CD4-positive, alpha-beta T cell (primary cell): ENCODE measurements around the gene IL5RA. TPM values are rescaled to one million over a fixed set of nuclear protein-coding genes. Genes with fewer than 3 reads are reported as not detected.

Experiments used
- ATAC-seq: fragments of 200-7000 bp; cut with Tn5 transposase; one replicate; pipeline ENCODE4 v1.10.0; 2022; ENCODE audit warnings: mild to moderate bottlenecking; ENCODE audit not compliant: poor library complexity
- CTCF ChIA-PET: fragments of 350-600 bp; sonication (Branson Sonifier 250); formaldehyde crosslinking; loops from one replicate; lab custom pipeline; 2021; ENCODE audit warnings: antibody characterized with exemption, inconsistent platforms; lab: Charles Lee
- POLR2A ChIA-PET: fragments of 350-600 bp; sonication (Branson Sonifier 250); formaldehyde crosslinking; loops from one replicate; lab custom pipeline; 2021; ENCODE audit warnings: antibody characterized with exemption, inconsistent platforms; lab: Charles Lee
- DNase-seq, 14 experiments: peaks; one replicate each; pipeline ENCODE4 v3.0.0-alpha.2; 2013 to 2020; ENCODE audit warnings: mixed read lengths in 2 of 14
- H3K27ac ChIP-seq, 2 donors: one replicate each; pipeline versions ENCODE4 v1.5.1 to v1.7.0; 2013; ENCODE audit warnings: low read length in 2 of 2, low read depth in 1 of 2, mild to moderate bottlenecking in 1 of 2
- H3K27me3 ChIP-seq, 2 experiments: 1 replicate in 1 of 2; 2 replicates in 1 of 2; pipeline versions ENCODE4 v1.6.1 to v1.7.0; 2013; ENCODE audit warnings: low read length in 2 of 2, control low read depth in 1 of 2, mild to moderate bottlenecking in 1 of 2, moderate library complexity in 1 of 2; ENCODE audit not compliant: insufficient read depth in 2 of 2, control insufficient read depth in 1 of 2
- H3K36me3 ChIP-seq: one replicate; pipeline ENCODE4 v1.6.1; 2013; ENCODE audit warnings: low read length, control low read depth; ENCODE audit not compliant: insufficient read depth
- H3K4me1 ChIP-seq: one replicate; pipeline ENCODE4 v1.6.1; 2013; ENCODE audit warnings: low read length, control low read depth; ENCODE audit not compliant: insufficient read depth
- H3K4me3 ChIP-seq: one replicate; pipeline ENCODE4 v1.5.1; 2013; ENCODE audit warnings: mild to moderate bottlenecking, low read length, moderate library complexity
- H3K9me3 ChIP-seq, 2 experiments: 1 replicate in 1 of 2; 2 replicates in 1 of 2; pipeline versions ENCODE4 v1.6.1 to v1.7.0; 2013; ENCODE audit warnings: low read length in 2 of 2, mild to moderate bottlenecking in 2 of 2, control low read depth in 1 of 2, moderate library complexity in 1 of 2; ENCODE audit not compliant: control insufficient read depth in 1 of 2, insufficient read depth in 1 of 2
- H3K27ac Mint-ChIP-seq: one replicate; pipeline ENCODE4 v1.8.0; 2020; ENCODE audit warnings: mixed read lengths
- H3K27me3 Mint-ChIP-seq: one replicate; pipeline ENCODE4 v1.8.0; 2021; ENCODE audit warnings: mixed read lengths
- H3K36me3 Mint-ChIP-seq: one replicate; pipeline ENCODE4 v1.8.0; 2021; ENCODE audit warnings: low read depth, mixed read lengths
- H3K4me1 Mint-ChIP-seq: one replicate; pipeline ENCODE4 v1.8.0; 2021; ENCODE audit warnings: low read depth, mixed read lengths
- H3K4me3 Mint-ChIP-seq: one replicate; pipeline ENCODE4 v1.8.0; 2020; ENCODE audit warnings: mild to moderate bottlenecking, mixed read lengths
- H3K9me3 Mint-ChIP-seq: one replicate; pipeline ENCODE4 v1.8.0; 2020; ENCODE audit warnings: mixed read lengths
- CTCF ChIP-seq: fragments of 200-600 bp; IDR thresholded peaks from one replicate; pipeline ENCODE4 v1.8.0; 2022; ENCODE audit warnings: antibody characterized with exemption, mild to moderate bottlenecking
- intact Hi-C, 2 experiments: fragments of 100-400 bp; cut with DNase I in 1 of 2; cut with micrococcal nuclease in 1 of 2; formaldehyde crosslinking; loops; one replicate each; pipeline versions ENCODE4 v1.15.1 to v1.9.0; 2023 to 2025; cut with DNase I, micrococcal nuclease
- total RNA-seq, 174 experiments: library from RNA in 2 of 174; stranded (reverse) in 2 of 174; gene quantifications; one replicate each; pipeline ENCODE4 v1.2.3 and lab custom pipeline; 2021 to 2026

IL5RA gene
- total RNA-seq, 2 experiments from 2014 or later = 0.59 to 0.99 TPM

- Histone ChIP-seq H3K4me1 (no peaks in the 10 kb centered on the region), H3K27ac (no peak overlapping the region), H3K4me3 (no peak overlapping the region), H3K27me3 (no peaks in the 10 kb centered on the region), H3K36me3 (no peaks in the 10 kb centered on the region), H3K9me3 (no peaks in the 10 kb centered on the region)
- Mint-ChIP-seq H3K27me3 (no peaks in the 10 kb centered on the region), H3K9me3 (no peaks in the 10 kb centered on the region), H3K4me1 (no peaks in the 10 kb centered on the region), H3K27ac (no peak overlapping the region), H3K36me3 (no peaks in the 10 kb centered on the region), H3K4me3 (no peak overlapping the region)
- TF ChIP-seq CTCF = no peak
- intact Hi-C loops = no loop called here
- DNase-seq (no peak), ATAC-seq (no peak)
- ChIA-PET POLR2A (no interaction called here), CTCF (no interaction called here)
Measured at GRCh38 chr3:3064297-3064696, 45.9 kb downstream of the IL5RA start.

- intact Hi-C loops = no loop called here
- TF ChIP-seq CTCF = no peak
- ChIA-PET POLR2A (no interaction called here), CTCF (no interaction called here)
- Histone ChIP-seq H3K27ac (no peak overlapping the region), H3K36me3 (no peaks in the 10 kb centered on the region), H3K9me3 (no peaks in the 10 kb centered on the region), H3K27me3 (no peaks in the 10 kb centered on the region), H3K4me3 (no peak overlapping the region), H3K4me1 (no peaks in the 10 kb centered on the region)
- ATAC-seq (no peak), DNase-seq (no peak)
- H3K36me3 Mint-ChIP-seq = no peaks in the 10 kb centered on the region
- no peaks in the 10 kb centered on the region for H3K4me1 Mint-ChIP-seq
- H3K9me3 Mint-ChIP-seq = no peaks in the 10 kb centered on the region
- H3K27me3 Mint-ChIP-seq = peaks cover 6% of the 10 kb centered on the region
- no peak overlapping the region for H3K27ac Mint-ChIP-seq
- no peak overlapping the region for H3K4me3 Mint-ChIP-seq
Measured at GRCh38 chr3:3059645-3060044, 50.5 kb downstream of the IL5RA start.

- POLR2A ChIA-PET = no interaction called here
- no peak overlapping the region for H3K27ac ChIP-seq
- intact Hi-C loops = no loop called here
- Mint-ChIP-seq H3K4me1 (no peaks in the 10 kb centered on the region), H3K36me3 (no peaks in the 10 kb centered on the region), H3K4me3 (no peak overlapping the region), H3K27me3 (peaks cover 6% of the 10 kb centered on the region), H3K9me3 (no peaks in the 10 kb centered on the region), H3K27ac (no peak overlapping the region)
- no peak for TF ChIP-seq CTCF
- ATAC-seq (no peak), DNase-seq (no peak)
- H3K27me3 ChIP-seq = no peaks in the 10 kb centered on the region
- CTCF ChIA-PET = no interaction called here
- H3K36me3 ChIP-seq = no peaks in the 10 kb centered on the region
- no peak overlapping the region for H3K4me3 ChIP-seq
- no peaks in the 10 kb centered on the region for H3K9me3 ChIP-seq
- H3K4me1 ChIP-seq = no peaks in the 10 kb centered on the region
Measured at GRCh38 chr3:3053974-3054373, 56.2 kb downstream of the IL5RA start.
